ENCODE data around the gene CLDN4. TPM values are rescaled to one million over a fixed set of nuclear protein-coding genes. Genes with fewer than 3 reads are reported as not detected.

CLDN4 gene
- total RNA-seq, 4 donors from 2014 or later, result 0.68 to 3.5 (median 1.3) TPM; not detected in 1

DNA sequence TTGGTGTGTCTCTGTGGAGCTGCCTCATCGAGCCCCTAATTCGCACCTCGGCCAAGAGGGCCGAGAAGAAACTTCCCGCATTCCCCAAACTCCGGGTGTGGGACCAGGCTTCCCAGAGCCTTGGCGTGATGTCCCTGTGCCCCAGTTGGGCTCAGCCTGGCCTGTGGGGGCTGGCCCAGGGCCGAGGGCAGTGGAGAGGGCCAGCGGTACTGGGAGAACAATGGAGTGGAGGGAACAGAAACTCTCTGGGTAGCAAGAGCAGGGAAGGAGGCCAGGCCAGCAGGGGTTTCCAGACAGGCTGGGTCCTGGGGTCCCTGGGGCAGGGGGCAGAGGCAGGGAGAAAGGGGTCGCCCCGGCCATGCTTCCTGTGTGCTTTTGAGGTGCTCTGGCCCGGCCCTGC, 46.2 kb downstream of the CLDN4 start:
- TF ChIP-seq, protein P1, sequence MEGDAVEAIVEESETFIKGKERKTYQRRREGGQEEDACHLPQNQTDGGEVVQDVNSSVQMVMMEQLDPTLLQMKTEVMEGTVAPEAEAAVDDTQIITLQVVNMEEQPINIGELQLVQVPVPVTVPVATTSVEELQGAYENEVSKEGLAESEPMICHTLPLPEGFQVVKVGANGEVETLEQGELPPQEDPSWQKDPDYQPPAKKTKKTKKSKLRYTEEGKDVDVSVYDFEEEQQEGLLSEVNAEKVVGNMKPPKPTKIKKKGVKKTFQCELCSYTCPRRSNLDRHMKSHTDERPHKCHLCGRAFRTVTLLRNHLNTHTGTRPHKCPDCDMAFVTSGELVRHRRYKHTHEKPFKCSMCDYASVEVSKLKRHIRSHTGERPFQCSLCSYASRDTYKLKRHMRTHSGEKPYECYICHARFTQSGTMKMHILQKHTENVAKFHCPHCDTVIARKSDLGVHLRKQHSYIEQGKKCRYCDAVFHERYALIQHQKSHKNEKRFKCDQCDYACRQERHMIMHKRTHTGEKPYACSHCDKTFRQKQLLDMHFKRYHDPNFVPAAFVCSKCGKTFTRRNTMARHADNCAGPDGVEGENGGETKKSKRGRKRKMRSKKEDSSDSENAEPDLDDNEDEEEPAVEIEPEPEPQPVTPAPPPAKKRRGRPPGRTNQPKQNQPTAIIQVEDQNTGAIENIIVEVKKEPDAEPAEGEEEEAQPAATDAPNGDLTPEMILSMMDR (IDR thresholded peaks at IDR 0.05; ENCODE audit: low read depth), result no peak

GRCh38 chr7:73879977-73880681, 49.3 kb downstream of the CLDN4 start:
- TF ChIP-seq, protein P1 (IDR thresholded peaks at IDR 0.05; ENCODE audit: low read depth), result no peak

GRCh38 chr7:73880755-73881328, 50.0 kb downstream of the CLDN4 start:
- TF ChIP-seq, protein P1 (IDR thresholded peaks at IDR 0.05; ENCODE audit: low read depth), result no peak

DNA sequence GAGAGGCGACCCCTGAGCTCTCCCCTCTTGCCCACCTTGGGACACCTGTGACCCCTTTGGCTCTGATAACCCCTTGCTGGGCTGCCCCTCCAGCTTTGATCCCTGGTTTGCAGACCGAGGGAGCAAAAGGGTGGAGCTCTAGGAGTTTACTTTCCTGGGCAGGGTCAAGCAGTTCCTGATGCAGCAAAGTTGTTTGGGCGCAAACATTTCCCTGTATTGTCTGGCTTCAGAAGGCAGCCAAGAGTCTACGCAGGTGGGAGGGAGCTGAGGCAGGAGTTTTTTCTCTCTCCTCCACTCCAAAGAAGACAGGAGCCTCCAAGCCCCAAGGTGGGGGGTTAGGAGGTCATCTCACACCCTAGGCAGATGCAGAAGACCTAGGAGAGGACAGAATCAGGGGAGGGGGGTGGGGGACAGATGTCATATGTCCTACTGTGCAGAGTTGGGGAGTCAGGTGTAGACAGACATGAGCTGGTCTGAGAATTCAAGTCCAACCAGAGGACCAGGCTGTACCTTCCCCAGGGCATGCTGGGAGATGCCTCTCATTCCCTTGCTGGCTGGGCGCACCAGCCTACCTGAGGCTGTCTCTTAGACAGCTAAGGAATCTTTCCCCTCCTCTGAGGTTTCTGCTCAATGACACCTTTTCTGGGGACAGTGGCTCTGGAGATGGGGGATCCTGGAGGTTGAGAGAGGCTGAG, 50.7 kb downstream of the CLDN4 start:
- TF ChIP-seq, protein P1 (IDR thresholded peaks at IDR 0.05; ENCODE audit: low read depth), result no peak

DNA sequence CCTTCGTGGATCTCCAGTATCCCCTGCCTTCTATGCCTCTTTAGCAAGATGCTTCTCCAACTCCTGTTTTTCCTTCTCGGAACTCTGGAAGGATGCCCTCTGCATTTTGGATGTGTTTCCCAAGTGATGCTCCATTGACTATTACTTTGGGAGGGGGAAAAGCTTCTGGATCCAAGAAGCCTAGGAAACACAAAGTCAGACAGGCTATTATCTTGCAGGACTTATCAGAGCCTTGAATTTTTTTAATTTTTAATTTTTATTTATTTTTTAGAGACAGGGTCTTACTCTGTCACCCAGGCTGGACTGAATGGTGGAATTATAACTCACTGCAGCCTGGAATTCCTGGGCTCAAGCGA, 51.2 kb downstream of the CLDN4 start:
- TF ChIP-seq, protein P1 (IDR thresholded peaks at IDR 0.05; ENCODE audit: low read depth), result no peak

Other genes starting within 250 kb of the CLDN4 start
- gene MLXIPL, start 206.5 kb upstream of the CLDN4 start, total RNA-seq, result 100 to 1,000 TPM in 2 of 4 donors, 10 to 100 TPM in 2; 38.6 to 385 (median 85.1) TPM
- gene VPS37D, start 163.2 kb upstream of the CLDN4 start, total RNA-seq, result 1 to 10 TPM in 3 of 4 donors, not detected in 1; 2.6 to 3.7 (median 3.3) TPM
- 1 to 10 TPM; 2.6 to 7.3 (median 3.4) TPM for gene DNAJC30, start 147.5 kb upstream of the CLDN4 start, total RNA-seq
- 10 to 100 TPM; 24.0 to 41.1 (median 32.8) TPM for gene BUD23, start 147.4 kb upstream of the CLDN4 start, total RNA-seq
- 10 to 100 TPM in 1 of 4 donors, 1 to 10 TPM in 3; 2.2 to 12.2 (median 3.4) TPM for gene STX1A, start 111.3 kb upstream of the CLDN4 start, total RNA-seq
- gene ABHD11, start 92.2 kb upstream of the CLDN4 start, total RNA-seq, result 10 to 100 TPM in 2 of 4 donors, 1 to 10 TPM in 2; 8.5 to 13.8 (median 11.5) TPM
- not detected for gene CLDN3, start 60.7 kb upstream of the CLDN4 start, total RNA-seq
- 1 to 10 TPM; 2.1 to 7.9 (median 2.4) TPM for gene METTL27, start 11.5 kb downstream of the CLDN4 start, total RNA-seq
- gene TMEM270, start 30.2 kb downstream of the CLDN4 start, total RNA-seq, result not detected
- 100 to 1,000 TPM in 2 of 4 donors, 10 to 100 TPM in 2; 29.6 to 224 (median 108) TPM for gene ELN, start 197.2 kb downstream of the CLDN4 start, total RNA-seq